Measurements from ENCODE around the gene ERAS.

The ERAS gene, protein sequence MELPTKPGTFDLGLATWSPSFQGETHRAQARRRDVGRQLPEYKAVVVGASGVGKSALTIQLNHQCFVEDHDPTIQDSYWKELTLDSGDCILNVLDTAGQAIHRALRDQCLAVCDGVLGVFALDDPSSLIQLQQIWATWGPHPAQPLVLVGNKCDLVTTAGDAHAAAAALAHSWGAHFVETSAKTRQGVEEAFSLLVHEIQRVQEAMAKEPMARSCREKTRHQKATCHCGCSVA

DNA sequence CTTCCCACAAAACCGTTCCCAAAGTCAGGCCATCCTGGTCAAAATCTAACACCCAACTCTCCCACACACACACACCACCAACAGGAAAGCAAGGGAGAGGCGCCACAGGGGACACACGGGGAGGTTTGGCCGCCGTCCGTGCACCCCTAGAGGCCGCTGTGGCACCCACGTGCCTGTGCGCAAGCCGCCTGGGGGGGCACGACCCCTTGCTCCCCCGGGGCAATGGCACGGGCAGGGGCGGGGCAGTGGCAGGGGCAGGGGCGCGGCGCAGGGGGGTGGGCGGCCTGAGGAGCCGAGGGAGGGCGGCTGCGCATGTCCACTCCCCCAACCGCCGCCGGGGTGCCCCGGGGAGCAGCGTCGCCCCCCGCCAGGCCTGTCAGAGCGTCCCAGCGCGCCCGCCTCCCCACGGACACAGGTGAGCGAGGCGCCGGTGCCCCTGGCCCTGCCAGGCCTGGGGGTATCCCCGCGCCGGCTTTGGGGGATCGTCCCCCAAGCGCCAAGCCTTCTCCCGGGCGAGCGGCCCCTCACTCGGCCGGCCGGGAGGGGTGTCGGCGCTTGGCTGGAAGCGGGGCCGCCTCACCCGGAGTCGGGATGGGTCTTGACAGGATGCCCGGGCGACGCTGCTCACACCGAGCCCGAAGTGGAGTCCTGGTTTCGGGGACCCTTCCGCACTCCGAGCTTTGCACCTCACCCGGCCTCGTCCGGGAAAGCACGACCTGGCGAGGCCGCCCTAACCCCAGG, at the start of gene ERAS:
ERAS (plus strand) TSS at position 379 of the 741 bp plus-strand sequence. CDS start 2,611 bp downstream, outside the sequence.
- DNase-seq = no peak

GRCh38 chrX:48776818-48777439, 49.4 kb upstream of the ERAS start:
- DNase-seq = no peak

GRCh38 chrX:48779399-48779798, 46.9 kb upstream of the ERAS start:
- no peak for DNase-seq

GRCh38 chrX:48781705-48782104, 44.6 kb upstream of the ERAS start:
- DNase-seq = no peak

DNA sequence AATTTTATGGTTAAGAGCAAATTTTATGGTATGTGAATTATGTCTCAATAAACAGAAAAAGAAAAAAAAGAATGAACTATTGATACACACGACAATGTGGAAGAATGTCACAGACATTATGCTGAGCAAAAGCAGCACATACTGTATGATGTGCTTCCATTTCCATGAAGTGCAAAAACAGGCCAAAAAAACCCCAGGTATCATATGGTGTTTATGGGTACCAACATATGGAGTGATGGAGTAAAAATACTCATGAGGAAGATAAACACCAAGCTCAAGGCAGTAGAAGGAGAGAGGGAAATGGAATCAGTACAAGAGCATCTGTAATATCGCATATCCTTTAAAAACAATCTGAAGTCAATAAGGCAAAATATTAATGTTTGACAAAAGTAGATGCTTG, 44.1 kb upstream of the ERAS start:
- no peak for DNase-seq

DNA sequence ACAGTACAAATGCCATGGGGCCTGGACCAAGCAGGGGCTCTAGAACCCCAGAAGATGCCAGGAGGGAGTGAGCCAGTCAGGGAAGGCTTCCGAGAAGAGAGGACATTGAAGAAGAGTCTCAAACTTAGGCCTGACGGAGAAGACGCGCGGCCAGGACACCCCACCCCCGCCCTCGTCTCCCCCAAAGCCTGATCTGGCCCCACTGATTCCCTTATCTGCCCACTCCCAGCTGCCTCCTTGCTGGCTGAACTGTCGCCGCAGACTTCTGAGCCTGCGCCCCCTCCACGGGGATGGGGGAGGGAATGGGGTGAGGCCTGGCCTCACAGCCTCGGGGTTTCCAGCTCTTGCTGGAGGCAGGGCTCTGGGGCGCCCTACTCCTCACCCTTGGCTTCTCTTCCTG, 43.5 kb upstream of the ERAS start:
- no peak for DNase-seq

DNA sequence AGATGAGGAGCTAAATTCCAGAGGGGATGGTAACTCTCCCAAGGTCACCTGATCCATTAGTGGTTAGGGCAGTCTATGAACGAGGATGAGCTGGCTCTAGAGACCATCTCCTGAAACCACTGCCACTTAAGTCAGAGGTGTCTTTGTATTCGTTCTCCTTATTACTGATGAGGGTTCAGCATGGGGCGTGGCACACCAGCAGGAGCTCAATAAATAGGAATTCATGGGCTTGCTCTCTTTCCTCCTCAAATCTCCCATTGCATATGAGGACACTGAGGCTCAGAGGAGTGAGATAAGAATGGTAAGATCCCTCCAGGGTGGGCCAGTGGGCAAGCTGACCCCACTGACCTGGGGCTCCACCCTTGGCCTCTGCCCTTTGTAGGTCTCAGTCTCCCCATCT, 41.6 kb upstream of the ERAS start:
- DNase-seq = no peak

DNA sequence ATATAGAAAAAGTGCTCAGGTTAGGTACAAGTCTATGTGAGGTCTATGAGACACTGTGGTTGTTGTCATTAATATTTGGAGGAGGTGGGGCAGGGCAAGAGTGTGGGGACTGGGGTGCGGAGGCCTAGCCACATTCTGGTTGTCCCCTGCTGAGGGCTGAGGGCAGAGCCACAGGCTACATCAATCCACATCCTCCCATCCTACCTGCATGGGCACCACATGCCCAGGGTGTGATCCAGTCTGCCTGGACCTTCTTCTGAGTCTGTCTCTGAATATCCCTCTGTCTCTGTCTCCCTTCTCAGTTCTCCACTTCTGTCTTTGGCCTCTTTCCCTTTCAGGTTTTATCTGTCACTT, 41.1 kb upstream of the ERAS start:
- no peak for DNase-seq

GRCh38 chrX:48785540-48786214, 40.6 kb upstream of the ERAS start:
- DNase-seq = no peak

DNA sequence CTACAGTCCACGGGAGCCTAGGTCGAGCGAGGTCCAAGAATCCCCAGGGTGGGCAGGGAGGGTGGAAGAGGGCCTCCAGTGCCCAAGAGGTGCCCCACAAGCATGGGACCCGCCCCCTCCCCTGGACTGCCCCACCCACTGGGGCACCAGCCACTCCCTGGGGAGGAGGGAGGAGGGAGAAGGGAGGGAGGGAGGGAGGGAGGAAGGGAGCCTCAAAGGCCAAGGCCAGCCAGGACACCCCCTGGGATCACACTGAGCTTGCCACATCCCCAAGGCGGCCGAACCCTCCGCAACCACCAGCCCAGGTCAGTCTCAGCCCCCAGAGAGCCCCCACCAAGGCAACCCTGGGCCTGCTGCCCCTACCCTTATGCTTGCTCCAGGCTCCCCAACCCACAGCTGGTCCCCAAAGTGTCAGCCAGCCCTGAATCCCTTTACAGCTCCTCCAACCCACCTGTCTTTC, 39.9 kb upstream of the ERAS start, which contains the start of gene GATA1:
GATA1 (plus strand) TSS at position 250 of the 460 bp plus-strand sequence. CDS start 4,520 bp downstream, outside the sequence.
- no peak for DNase-seq

- no peak for DNase-seq
Measured at GRCh38 chrX:48786825-48787504, 39.3 kb upstream of the ERAS start.

- DNase-seq = no peak
Measured at GRCh38 chrX:48787505-48788443, 38.5 kb upstream of the ERAS start.

GRCh38 chrX:48789366-48790220, 36.7 kb upstream of the ERAS start:
- DNase-seq = no peak

GRCh38 chrX:48790477-48790876, 35.8 kb upstream of the ERAS start:
- no peak for DNase-seq

GRCh38 chrX:48791063-48791820, 35.1 kb upstream of the ERAS start:
- DNase-seq = no peak

DNA sequence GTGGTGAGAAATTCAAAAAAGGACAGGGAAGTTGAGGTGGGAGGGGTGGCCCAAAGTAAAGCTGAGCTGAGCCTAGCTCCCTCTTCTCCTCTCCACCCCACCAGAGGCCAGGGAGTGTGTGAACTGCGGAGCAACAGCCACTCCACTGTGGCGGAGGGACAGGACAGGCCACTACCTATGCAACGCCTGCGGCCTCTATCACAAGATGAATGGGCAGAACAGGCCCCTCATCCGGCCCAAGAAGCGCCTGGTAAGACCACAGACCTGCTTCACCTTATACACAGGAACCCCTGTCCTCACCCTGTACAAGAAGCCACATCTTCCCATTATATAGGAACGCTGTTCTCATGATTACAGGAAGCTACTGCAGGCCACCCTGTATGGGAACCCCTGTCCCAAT, 34.1 kb upstream of the ERAS start:
- no peak for DNase-seq

DNA sequence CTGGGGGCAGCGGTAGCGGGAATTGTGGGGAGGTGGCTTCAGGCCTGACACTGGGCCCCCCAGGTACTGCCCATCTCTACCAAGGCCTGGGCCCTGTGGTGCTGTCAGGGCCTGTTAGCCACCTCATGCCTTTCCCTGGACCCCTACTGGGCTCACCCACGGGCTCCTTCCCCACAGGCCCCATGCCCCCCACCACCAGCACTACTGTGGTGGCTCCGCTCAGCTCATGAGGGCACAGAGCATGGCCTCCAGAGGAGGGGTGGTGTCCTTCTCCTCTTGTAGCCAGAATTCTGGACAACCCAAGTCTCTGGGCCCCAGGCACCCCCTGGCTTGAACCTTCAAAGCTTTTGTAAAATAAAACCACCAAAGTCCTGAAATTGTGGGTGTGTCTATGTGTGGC, 32.4 kb upstream of the ERAS start:
- DNase-seq = no peak

DNA sequence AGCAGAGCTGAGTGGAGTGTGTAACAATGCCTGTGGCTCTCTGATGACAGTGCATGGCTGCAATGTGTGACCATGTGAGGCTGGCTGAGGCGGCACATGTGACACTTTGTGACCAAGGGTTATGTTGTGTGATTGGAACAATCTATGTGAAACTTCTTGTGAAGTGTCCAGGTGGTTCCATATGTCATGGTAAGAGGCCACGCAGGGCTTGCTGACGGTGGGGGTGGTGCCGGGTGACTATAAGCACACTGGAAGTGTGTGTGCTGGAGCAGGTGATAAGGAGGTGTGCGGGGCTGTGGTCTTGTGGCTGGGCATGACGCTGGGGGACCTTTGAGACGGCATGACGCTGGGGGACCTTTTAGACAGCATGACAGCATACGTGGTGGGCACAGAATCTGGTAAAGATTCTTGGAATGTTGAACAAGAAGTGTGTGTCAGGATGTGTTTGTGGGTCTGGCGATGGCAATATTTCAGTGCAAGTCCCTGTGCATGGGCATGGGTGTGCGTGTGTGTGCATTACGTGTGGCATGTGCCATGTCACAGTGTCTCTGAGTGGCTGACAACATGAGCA, 31.9 kb upstream of the ERAS start:
- DNase-seq = no peak

GRCh38 chrX:48794911-48795515, 31.3 kb upstream of the ERAS start:
- no peak for DNase-seq

Measured in activated CD8-positive, alpha-beta memory T cell treated with anti-CD3 and anti-CD28 coated beads, Interleukin-2, amount 50 U/mL, for 4 hours (primary cell).